ENCODE data around the gene LAGE3.

Gene LAGE3

GRCh38 chrX:154440623-154441357, 38.3 kb downstream of the LAGE3 start:
- no peak for DNase-seq (ENCODE audit: low spot score)
- no peaks in the 10 kb centered on the region for H3K27me3 ChIP-seq (ENCODE audit: insufficient read depth, poor library complexity, severe bottlenecking)
- peaks cover 27% of the 10 kb centered on the region for H3K36me3 ChIP-seq (ENCODE audit: low read depth)
- TF ChIP-seq CTCF (IDR thresholded peaks at IDR 0.05; ENCODE audit: poor library complexity, severe bottlenecking) = no peak
- H3K4me1 ChIP-seq (ENCODE audit: insufficient read depth, poor library complexity, severe bottlenecking) = no peaks in the 10 kb centered on the region
- no peaks in the 10 kb centered on the region for H3K9me3 ChIP-seq (ENCODE audit: severe bottlenecking)
- H3K27ac ChIP-seq (ENCODE audit: poor library complexity, severe bottlenecking) = no peak overlapping the region
- ATAC-seq (ENCODE audit: low read depth) = no peak
- no peak overlapping the region for H3K4me3 ChIP-seq (ENCODE audit: severe bottlenecking)

GRCh38 chrX:154439841-154440240, 39.2 kb downstream of the LAGE3 start:
- TF ChIP-seq CTCF (IDR thresholded peaks at IDR 0.05; ENCODE audit: poor library complexity, severe bottlenecking) = no peak
- DNase-seq (ENCODE audit: low spot score) = no peak

GRCh38 chrX:154437971-154438893, 40.8 kb downstream of the LAGE3 start:
- no peaks in the 10 kb centered on the region for H3K4me1 ChIP-seq (ENCODE audit: insufficient read depth, poor library complexity, severe bottlenecking)
- H3K27ac ChIP-seq (ENCODE audit: poor library complexity, severe bottlenecking) = peak overlapping the region; percentile 54
- H3K36me3 ChIP-seq (ENCODE audit: low read depth) = peaks cover 26% of the 10 kb centered on the region
- DNase-seq (ENCODE audit: low spot score) (no peak), ATAC-seq (ENCODE audit: low read depth) (no peak)
- no peak for TF ChIP-seq CTCF (IDR thresholded peaks at IDR 0.05; ENCODE audit: poor library complexity, severe bottlenecking)
- no peaks in the 10 kb centered on the region for H3K27me3 ChIP-seq (ENCODE audit: insufficient read depth, poor library complexity, severe bottlenecking)
- H3K4me3 ChIP-seq (ENCODE audit: severe bottlenecking) = peak overlapping the region; percentile 95
- no peaks in the 10 kb centered on the region for H3K9me3 ChIP-seq (ENCODE audit: severe bottlenecking)

More at GRCh38 chrX:154439841-154440240, 39.2 kb downstream of the LAGE3 start:
- Histone ChIP-seq H3K9me3 (ENCODE audit: severe bottlenecking) (no peaks in the 10 kb centered on the region), H3K27me3 (ENCODE audit: insufficient read depth, poor library complexity, severe bottlenecking) (no peaks in the 10 kb centered on the region), H3K27ac (ENCODE audit: poor library complexity, severe bottlenecking) (no peak overlapping the region), H3K4me3 (ENCODE audit: severe bottlenecking) (no peak overlapping the region), H3K4me1 (ENCODE audit: insufficient read depth, poor library complexity, severe bottlenecking) (no peaks in the 10 kb centered on the region), H3K36me3 (ENCODE audit: low read depth) (peaks cover 27% of the 10 kb centered on the region)
- ATAC-seq (ENCODE audit: low read depth) = no peak

GRCh38 chrX:154436983-154437752, 41.9 kb downstream of the LAGE3 start, which contains the start of gene GDI1:
Gene GDI1 (plus strand): TSS chrX:154437154. CDS start chrX:154437255, 101 bp downstream.
- DNase-seq (ENCODE audit: low spot score) = no peak
- no peaks in the 10 kb centered on the region for H3K27me3 ChIP-seq (ENCODE audit: insufficient read depth, poor library complexity, severe bottlenecking)
- peak; percentile 29; the same call in 1 of the 3 replicates for ATAC-seq (ENCODE audit: low read depth)
- peak within 1 kb of the TSS; percentile 54 for H3K27ac ChIP-seq (ENCODE audit: poor library complexity, severe bottlenecking)
- H3K4me1 ChIP-seq (ENCODE audit: insufficient read depth, poor library complexity, severe bottlenecking) = no peaks in the 10 kb centered on the region
- no peak for TF ChIP-seq CTCF (IDR thresholded peaks at IDR 0.05; ENCODE audit: poor library complexity, severe bottlenecking)
- H3K4me3 ChIP-seq (ENCODE audit: severe bottlenecking) = peak within 1 kb of the TSS; percentile 95
- no peaks in the 10 kb centered on the region for H3K9me3 ChIP-seq (ENCODE audit: severe bottlenecking)
- peaks cover 17% of the 10 kb centered on the region for H3K36me3 ChIP-seq (ENCODE audit: low read depth)
